Right lobe of liver (tissue), 4 donors: Measurements from ENCODE around the gene GPR160.

Experiments
- CTCF ChIP-seq, 4 donors: fragments of 200-600 bp in 3 of 4; fragments of 450-650 bp in 1 of 4; IDR thresholded peaks; one replicate each; pipeline versions ENCODE4 v1.5.1 to v1.8.0; 2016 to 2022; ENCODE audit warnings: antibody characterized with exemption in 4 of 4, mild to moderate bottlenecking in 2 of 4
- POLR2A ChIP-seq: fragments of 450-650 bp; IDR thresholded peaks from one replicate; pipeline ENCODE4 v1.6.1; 2017; ENCODE audit warnings: antibody characterized with exemption, mild to moderate bottlenecking
- donor health status: DM: no; HTN: no; CAD: no.
- donor health status: DM: no; HTN: no; CAD: no.
- donor health status: DM: no; HTN: yes; CAD: no.

DNA sequence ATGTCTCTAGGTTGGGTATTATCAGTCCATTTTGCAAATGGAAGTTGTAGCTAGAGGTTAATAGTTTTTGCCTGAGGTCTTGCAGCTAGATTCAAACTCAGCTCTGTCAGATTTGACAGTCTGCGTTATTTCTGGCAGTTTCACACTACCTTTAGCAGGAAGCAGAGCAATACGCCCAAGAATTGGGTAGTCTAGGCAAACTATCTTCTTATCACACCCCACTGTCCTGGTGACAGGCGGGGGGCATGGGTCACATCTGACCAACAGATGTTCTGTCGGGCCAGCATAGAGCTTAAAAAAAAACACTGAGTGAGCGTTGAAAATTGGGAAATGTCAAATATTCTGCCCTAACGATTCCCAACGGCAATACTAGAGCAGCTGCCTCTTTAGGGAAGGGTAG lies 5.7 kb downstream of the GPR160 start:
- TF ChIP-seq CTCF (IDR thresholded peaks at IDR 0.05) (no peak), POLR2A (no peak)
